DMS 273 (cell line): ENCODE data around the gene CDK11B.
A peak's percentile ranks its signal among the peaks of the same experiment; 100 is the strongest.
"Not testable (repeated sequence)": the region's sequence is repeated elsewhere in the genome, so short reads cannot be mapped to it uniquely, and the experiment has no call there.

Experiments
- DNase-seq: peaks from one replicate; lab custom pipeline; 2025; ENCODE audit not compliant: unreplicated experiment; lab: John Stamatoyannopoulos, UW

The CDK11B gene

DNA sequence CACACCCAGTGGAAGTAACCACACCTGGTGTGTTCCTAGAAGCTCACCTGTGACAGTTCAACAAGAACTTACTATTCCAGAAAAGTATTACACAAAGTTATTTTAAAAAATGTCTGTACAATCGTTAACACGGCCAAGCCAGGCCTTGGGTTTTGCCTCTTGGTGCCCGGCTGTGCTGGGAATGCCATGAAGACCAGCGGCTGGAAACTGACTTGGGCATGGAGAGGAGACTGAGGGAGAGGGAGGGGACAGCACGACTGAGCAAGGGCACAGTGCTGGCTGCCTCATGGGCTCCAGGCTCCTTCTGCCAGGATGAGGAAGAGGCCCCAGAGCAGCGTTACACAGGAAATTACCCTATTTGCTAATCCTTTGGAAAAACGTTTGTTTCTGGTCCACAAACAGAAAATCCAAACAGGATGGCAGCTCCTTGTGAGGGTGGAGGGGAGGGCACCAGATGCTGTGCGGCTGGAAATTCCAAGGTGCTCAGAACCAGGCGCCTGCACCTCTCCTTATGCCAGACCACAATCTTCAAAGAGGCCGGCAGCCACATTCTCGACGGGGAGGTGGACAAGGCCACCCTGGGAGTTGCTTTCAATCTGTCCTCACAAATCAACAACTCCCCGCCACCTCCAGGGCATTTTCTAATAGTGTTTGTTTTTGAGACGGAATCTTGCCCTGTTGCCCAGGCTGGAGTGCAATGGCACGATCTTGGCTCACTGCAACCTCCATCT is 4.2 kb upstream of the CDK11B start:
- DNase-seq, result not testable (repeated sequence)

DNA sequence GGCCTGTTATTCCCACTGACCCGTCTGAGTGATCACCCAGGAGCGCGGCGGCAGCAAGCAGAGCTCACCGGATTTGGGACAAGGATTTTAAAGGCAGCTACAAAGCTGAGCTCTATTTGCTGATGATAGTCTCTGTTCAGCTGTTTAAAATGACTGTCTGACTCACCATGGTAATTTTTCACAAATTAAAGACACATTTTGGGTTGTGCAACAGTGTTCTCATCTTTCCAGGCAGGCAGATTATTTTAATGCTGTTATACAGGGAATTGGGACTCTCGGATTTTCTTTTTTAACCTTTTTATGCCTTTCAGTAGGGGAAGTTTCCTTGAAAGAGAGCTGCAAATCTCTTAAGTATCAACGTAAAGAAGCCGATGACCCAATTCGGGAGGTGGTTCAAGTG is 3.6 kb upstream of the CDK11B start:
- DNase-seq, result not testable (repeated sequence)

DNA sequence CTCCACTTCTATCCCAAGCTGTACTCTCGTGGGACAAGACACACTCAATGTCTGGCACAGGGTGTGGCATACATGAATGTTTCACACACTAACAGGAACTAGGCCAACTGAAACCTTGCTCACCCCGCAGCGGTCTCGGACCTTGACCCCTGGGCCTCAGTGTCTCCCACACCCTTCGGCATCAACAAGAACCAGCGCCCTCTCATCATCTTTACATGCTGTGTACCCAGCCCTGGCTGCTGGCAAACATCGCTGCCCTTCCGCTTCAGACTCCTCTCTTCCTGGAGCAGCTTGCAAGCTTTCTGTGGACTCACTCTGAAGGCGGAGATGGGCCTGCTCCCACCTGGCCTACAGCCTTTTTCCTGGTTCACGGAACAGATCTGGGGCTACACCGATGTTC is 10.5 kb downstream of the CDK11B start:
- not testable (repeated sequence) for DNase-seq

DNA sequence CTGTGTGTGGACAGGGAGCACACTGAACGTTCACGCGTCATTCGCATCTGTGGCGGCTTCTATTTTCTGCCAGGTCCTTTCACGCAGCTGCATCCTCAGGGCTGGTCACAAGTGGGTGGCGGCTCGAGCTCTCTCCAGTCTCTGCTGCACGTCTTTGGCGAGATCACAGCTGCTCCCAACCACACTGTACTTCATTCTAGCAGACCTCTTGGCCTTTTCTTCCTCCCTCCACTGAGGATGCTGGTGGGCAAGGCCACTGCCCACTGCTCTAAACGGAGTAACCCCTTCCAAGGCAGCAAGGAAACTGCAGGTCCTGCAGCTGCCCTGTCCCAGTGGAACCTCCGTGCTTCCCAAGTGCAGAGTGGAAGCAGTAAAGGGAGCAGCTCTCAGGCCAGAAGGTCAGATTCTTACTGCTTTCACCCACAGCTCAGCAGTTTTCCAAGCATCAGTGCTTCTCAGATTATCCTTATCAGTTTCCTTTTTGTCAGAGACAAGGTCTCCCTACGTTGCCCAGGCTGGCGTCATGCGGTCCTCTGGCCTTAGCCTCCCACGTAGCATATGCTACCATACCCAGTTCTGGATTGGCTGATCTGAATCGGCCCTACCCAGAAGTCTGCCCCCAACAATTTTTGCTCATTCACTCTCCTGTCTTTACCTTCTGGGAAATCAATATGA is 11.1 kb downstream of the CDK11B start:
- not testable (repeated sequence) for DNase-seq

DNA sequence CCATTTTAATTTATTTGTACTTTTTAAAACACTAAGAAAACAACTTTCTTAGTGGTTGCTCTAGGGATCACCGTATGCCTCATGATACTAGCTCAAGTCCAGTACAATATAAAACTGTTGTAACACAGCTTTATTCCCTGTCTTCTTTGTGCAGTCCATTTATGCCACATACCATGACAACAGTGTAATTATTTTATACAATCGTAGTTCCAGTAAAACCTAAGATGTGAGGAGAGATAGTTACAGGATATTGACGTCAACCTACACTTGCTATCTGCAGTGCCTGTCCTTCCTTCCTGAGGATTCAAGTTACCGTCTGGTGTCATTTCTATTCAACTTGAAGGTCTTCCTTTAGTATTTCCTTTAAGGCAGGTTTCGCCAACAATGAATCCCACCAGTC is 12.5 kb downstream of the CDK11B start:
- DNase-seq, result not testable (repeated sequence)

DNA sequence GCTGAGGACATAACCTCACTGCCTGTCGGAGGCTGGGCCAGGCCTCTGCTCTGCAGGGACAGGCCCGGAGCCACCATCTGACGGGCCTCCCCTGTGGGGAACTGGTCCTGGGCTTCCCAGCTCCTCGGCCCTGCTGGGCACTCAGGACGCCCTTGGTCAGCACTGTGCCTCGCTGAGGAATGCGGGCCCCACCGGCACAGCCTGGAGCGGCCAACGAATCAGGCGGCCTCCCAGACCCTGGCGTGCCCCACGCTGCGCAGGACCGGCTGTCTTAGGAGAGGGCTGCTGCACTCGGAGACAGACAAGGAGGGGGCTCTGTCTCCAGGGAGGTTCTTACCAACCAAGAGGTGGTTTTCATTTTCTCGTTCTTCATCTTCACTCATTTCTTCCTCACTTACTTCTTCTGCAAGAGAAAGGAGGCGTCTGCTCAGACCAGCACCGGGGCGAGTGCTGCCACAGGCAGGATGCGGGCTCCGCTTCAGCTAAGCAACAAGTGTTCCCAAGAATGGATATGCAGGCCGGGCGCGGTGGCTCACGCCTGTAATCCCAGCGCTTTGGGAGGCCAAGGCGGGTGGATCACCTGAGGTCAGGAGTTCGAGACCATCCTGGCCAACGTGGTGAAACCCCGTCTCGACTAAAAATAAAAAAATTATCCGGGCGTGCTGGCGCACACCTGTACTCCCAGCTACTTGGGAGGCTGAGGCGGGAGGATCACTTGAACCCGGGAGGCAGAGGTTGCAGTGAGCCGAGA is 17.9 kb downstream of the CDK11B start:
- DNase-seq, result not testable (repeated sequence)

DNA sequence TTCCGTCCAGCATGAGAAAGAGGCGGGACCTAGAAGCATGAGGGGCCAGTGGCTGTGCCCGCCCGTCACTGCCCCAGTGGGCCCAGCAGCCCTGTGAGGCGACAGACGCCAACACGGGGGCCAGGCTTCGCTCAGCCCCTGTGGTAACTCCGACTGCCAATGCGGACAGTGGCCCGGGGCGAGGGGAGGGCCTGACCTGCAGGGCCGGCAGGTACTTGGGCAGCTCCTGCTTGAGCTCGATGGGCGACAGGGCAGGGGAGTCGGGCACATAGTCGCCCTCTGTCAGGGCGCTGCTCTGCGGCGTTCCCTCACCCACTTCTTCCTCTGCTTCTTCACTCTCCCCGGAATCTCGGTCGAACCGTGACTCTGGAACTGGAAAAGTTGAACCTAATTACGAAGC is 18.7 kb downstream of the CDK11B start:
- not testable (repeated sequence) for DNase-seq

- DNase-seq, result not testable (repeated sequence)
Measured at GRCh38 chr1:1639368-1639767, 19.4 kb downstream of the CDK11B start.

DNA sequence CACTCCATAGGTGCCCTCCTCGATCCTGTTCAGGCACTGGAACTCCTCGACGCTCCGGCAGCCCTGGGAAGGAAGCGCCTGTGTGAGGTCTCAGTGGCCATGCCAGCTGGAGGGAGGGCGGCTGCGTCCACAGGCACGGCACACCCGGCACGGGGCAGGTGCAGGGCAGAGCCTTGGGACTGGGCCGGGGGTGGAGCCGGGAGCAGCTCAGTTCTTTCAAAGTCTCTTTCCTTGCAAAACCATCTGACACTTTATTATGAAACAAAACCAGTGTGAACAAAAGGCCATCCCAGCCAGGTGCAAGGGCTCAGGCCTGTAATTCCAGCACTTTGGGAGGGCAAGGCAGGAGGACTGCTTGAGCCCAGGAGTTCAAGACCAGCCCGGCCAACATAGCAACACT is 20.3 kb downstream of the CDK11B start:
- not testable (repeated sequence) for DNase-seq

DNA sequence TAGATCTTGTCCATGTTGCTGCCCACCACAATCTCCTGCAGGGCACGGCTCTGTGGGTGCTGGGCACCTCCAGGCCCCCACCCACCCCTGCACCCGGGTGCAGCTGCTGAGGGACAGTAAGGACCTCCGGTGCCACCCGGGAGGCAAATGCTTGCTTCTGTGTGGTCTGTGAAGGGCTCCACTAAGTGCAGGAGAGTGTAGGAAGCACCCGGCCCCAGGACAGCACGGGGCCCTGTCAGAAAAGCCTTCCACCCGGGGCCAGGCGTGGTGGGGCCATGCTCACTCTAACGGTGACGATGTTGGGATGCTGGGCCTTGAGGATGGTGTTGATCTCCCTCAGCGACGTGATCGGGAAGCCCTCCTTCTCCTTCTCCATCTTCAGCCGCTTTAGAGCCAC is 21.3 kb downstream of the CDK11B start:
- not testable (repeated sequence) for DNase-seq

- not testable (repeated sequence) for DNase-seq
Measured at GRCh38 chr1:1636621-1637478, 22.0 kb downstream of the CDK11B start.

DNA sequence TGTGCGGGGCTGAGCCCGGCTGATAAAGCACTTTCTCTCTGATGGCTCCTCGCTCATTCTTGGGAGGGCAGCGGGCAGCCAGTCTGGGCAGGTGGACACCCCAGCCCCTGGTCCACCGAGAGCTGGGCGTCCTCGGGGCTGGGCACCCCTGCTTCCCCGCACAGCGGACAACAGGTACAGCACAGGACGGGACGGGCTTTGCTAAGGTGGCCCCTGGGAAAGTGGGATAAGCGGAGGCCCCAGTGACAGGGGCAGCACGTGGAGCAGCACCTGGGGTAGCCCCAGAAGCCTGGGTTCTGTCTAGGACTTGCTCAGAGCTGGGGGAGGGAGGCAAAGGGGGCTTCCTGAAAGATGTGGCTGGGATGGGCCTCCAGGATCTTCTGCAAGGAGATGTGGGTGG is 24.2 kb downstream of the CDK11B start:
- DNase-seq, result not testable (repeated sequence)

DNA sequence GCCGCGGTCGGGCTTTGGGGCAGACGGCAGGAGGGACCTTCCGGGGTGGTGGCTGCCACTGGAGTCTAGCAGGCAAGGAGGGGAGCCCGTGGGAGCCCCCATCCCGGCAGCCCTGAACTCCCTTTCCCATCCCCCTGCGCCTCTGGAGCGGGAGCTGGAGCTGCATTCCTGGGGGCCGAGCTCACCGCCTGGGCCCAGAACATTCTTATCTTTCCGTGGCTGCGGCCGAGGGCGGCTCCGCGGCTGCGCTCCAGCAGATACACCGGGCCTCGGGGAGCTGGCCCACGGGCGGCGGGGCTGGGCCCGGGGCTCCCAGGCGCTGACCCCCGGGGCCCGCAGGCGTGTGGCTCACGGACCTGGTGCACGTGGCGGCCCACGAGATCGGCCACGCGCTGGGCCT is 25.4 kb downstream of the CDK11B start:
- DNase-seq, result not testable (repeated sequence)

GRCh38 chr1:1631782-1632420 is 26.9 kb downstream of the CDK11B start, which contains the start of gene MMP23B:
Gene MMP23B (plus strand): TSS chr1:1632173. CDS start chr1:1632219, 46 bp downstream.
- DNase-seq, result peak; percentile 67

- peak; percentile 75 for DNase-seq
Measured at GRCh38 chr1:1630965-1631781, 27.6 kb downstream of the CDK11B start.

GRCh38 chr1:1630191-1630964 is 28.4 kb downstream of the CDK11B start:
- peak; percentile 87 for DNase-seq

- DNase-seq, result no peak
Measured at GRCh38 chr1:1629430-1630190, 29.2 kb downstream of the CDK11B start.
